GM19025 (cell line): ENCODE results near the gene TNNI3K.
"Not testable (repeated sequence)": the region's sequence is repeated elsewhere in the genome, so short reads cannot be mapped to it uniquely, and the experiment has no call there.

Source experiments
- ATAC-seq: cut with Tn5 transposase; IDR thresholded peaks from one replicate; pipeline ENCODE4 v1.9.1; 2021; ENCODE audit warnings: mild to moderate bottlenecking, low read depth, moderate library complexity; ENCODE audit not compliant: unreplicated experiment

Gene TNNI3K

GRCh38 chr1:74235153-74235552 lies at the start of gene TNNI3K:
Gene TNNI3K, plus strand, starts transcription at chr1:74235387. Its CDS starts 65 bp downstream, at chr1:74235452.
- no peak for ATAC-seq

- ATAC-seq, result no peak
Measured at GRCh38 chr1:74193908-74194307, 41.3 kb upstream of the TNNI3K start.

GRCh38 chr1:74195339-74195738 lies 39.8 kb upstream of the TNNI3K start:
- no peak for ATAC-seq

- no peak for ATAC-seq
Measured at GRCh38 chr1:74197255-74197654, 37.9 kb upstream of the TNNI3K start.

- ATAC-seq, result peak; percentile 95
Measured at GRCh38 chr1:74197657-74198552, 37.3 kb upstream of the TNNI3K start, which contains the start of the genes FPGT and LRRIQ3. Gene FPGT, plus strand, starts transcription at chr1:74198242. Its CDS starts 37 bp downstream, at chr1:74198279. Gene LRRIQ3, minus strand, starts transcription at chr1:74198176. Its CDS starts 14,492 bp downstream, at chr1:74183684.

GRCh38 chr1:74199504-74199903 lies 35.7 kb upstream of the TNNI3K start:
- ATAC-seq, result no peak

- ATAC-seq, result no peak
Measured at GRCh38 chr1:74205266-74205665, 29.9 kb upstream of the TNNI3K start.

GRCh38 chr1:74215229-74215628 lies 20.0 kb upstream of the TNNI3K start:
- ATAC-seq, result no peak

- ATAC-seq, result no peak
Measured at GRCh38 chr1:74222701-74223100, 12.5 kb upstream of the TNNI3K start.

GRCh38 chr1:74223453-74223852 lies 11.7 kb upstream of the TNNI3K start:
- ATAC-seq, result no peak

- ATAC-seq, result no peak
Measured at GRCh38 chr1:74236440-74236839, 1.3 kb downstream of the TNNI3K start.

- ATAC-seq, result no peak
Measured at GRCh38 chr1:74237035-74237434, 1.8 kb downstream of the TNNI3K start.

- ATAC-seq, result no peak
Measured at GRCh38 chr1:74237787-74238186, 2.6 kb downstream of the TNNI3K start.

- no peak for ATAC-seq
Measured at GRCh38 chr1:74245168-74245772, 10.1 kb downstream of the TNNI3K start.

GRCh38 chr1:74246315-74246714 lies 11.1 kb downstream of the TNNI3K start:
- no peak for ATAC-seq

- no peak for ATAC-seq
Measured at GRCh38 chr1:74247881-74248528, 12.8 kb downstream of the TNNI3K start.

GRCh38 chr1:74253243-74253824 lies 18.1 kb downstream of the TNNI3K start:
- ATAC-seq, result not testable (repeated sequence)

GRCh38 chr1:74266001-74266400 lies 30.8 kb downstream of the TNNI3K start:
- ATAC-seq, result no peak

GRCh38 chr1:74271503-74271902 lies 36.3 kb downstream of the TNNI3K start:
- no peak for ATAC-seq

- ATAC-seq, result no peak
Measured at GRCh38 chr1:74280642-74281396, 45.6 kb downstream of the TNNI3K start.
